ENCODE results near the gene ABCF3. TPM values are rescaled to one million over a fixed set of nuclear protein-coding genes. Genes with fewer than 3 reads are reported as not detected.

ABCF3 gene
- total RNA-seq, 1 experiment from 2014 or later, result 56.1 TPM

DNA sequence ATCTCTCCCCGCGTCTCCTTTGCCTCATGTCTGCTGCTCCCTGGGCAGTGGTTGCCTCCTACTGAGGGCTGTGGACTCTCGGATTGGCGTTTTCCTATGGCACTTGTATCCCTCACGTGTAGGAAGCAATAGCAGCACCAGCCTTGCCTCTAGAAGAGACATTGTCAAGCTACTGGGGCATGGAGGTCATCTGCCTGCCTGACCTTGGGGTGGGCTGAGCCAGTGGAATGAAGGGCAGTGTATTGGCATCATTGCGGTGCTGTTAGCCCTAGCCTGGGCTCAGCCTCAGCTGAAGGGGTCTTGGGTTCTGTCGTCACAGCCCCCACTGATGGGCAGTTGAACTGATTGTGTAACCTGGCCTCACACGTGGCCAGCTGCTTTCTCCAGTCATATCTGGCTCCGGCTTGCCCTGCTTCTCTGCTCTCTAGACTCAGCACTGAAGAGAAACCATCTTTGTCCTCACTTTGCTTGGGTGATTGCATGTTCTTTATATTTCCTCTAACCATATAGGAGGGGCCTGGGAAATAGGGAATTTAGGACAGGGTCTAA lies 8.1 kb downstream of the ABCF3 start:
- H2BK20ac ChIP-seq (ENCODE audit: low read depth, low read length, poor library complexity, severe bottlenecking), result no peak overlapping the region
- no peak overlapping the region for H3K14ac ChIP-seq (ENCODE audit: insufficient read depth, low read length)
- H3K9me3 Mint-ChIP-seq, result no peaks in the 10 kb centered on the region
- no peak overlapping the region for H3K56ac ChIP-seq (ENCODE audit: insufficient read length, low read depth, low read length)
- no peak overlapping the region for H3K27ac ChIP-seq (ENCODE audit: insufficient read length, low read depth, low read length)
- H2BK5ac ChIP-seq (ENCODE audit: insufficient read length, low read length), result no peak overlapping the region
- H3K4me1 ChIP-seq (ENCODE audit: insufficient read depth, low read length), result no peaks in the 10 kb centered on the region
- no peak overlapping the region for H2AFZ ChIP-seq (ENCODE audit: low read length)
- peaks cover 30 to 65% (median 49%) of the 10 kb centered on the region in 3 experiments for H3K36me3 Mint-ChIP-seq (ENCODE audit: insufficient read depth in 1 of 3, low read depth in 3 of 3)
- no peak overlapping the region for H4K8ac ChIP-seq (replicated peaks; ENCODE audit: insufficient read length, low read depth, low read length)
- TF ChIP-seq, protein P1, sequence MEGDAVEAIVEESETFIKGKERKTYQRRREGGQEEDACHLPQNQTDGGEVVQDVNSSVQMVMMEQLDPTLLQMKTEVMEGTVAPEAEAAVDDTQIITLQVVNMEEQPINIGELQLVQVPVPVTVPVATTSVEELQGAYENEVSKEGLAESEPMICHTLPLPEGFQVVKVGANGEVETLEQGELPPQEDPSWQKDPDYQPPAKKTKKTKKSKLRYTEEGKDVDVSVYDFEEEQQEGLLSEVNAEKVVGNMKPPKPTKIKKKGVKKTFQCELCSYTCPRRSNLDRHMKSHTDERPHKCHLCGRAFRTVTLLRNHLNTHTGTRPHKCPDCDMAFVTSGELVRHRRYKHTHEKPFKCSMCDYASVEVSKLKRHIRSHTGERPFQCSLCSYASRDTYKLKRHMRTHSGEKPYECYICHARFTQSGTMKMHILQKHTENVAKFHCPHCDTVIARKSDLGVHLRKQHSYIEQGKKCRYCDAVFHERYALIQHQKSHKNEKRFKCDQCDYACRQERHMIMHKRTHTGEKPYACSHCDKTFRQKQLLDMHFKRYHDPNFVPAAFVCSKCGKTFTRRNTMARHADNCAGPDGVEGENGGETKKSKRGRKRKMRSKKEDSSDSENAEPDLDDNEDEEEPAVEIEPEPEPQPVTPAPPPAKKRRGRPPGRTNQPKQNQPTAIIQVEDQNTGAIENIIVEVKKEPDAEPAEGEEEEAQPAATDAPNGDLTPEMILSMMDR (conservative IDR thresholded peaks at IDR 0.05), result no peak
- H3K18ac ChIP-seq (ENCODE audit: insufficient read length, low read depth, low read length), result no peak overlapping the region
- no peak overlapping the region for H3T11ph ChIP-seq (ENCODE audit: low read length)
- DNase-seq, result no peak
- H3K79me1 ChIP-seq (ENCODE audit: insufficient read depth, low read depth, low read length, poor library complexity, severe bottlenecking), result no peaks in the 10 kb centered on the region
- H3K4ac ChIP-seq (ENCODE audit: low read depth, low read length), result no peak overlapping the region
- H3K79me2 ChIP-seq (ENCODE audit: insufficient read depth, low read length), result no peaks in the 10 kb centered on the region
- H2AK5ac ChIP-seq (ENCODE audit: insufficient read length, low read length), result no peak overlapping the region
- no peaks in the 10 kb centered on the region for H3K9me3 ChIP-seq (ENCODE audit: control insufficient read depth, low read depth, low read length)
- no peaks in the 10 kb centered on the region for H3K27me3 Mint-ChIP-seq (ENCODE audit: low read depth)
- H3K27ac Mint-ChIP-seq, result no peak overlapping the region
- no peak overlapping the region for H3K4me2 ChIP-seq (ENCODE audit: insufficient read depth, insufficient read length, low read length)
- no peak overlapping the region for H2BK120ac ChIP-seq (ENCODE audit: low read depth, low read length, poor library complexity, severe bottlenecking)
- H3K4me1 Mint-ChIP-seq, result no peaks in the 10 kb centered on the region
- H3K23me2 ChIP-seq (ENCODE audit: insufficient read length, low read depth, low read length, poor library complexity, severe bottlenecking), result no peaks in the 10 kb centered on the region
- H3K4me3 Mint-ChIP-seq, result no peak overlapping the region
- WGBS (ENCODE audit: extremely low coverage, insufficient read length, low lambda C conversion rate), result no CpG with 5 or more reads among the region's 9 CpGs
- H3K23ac ChIP-seq (ENCODE audit: insufficient read length, low read depth, low read length), result no peak overlapping the region
- no peaks in the 10 kb centered on the region for H4K20me1 ChIP-seq (ENCODE audit: control insufficient read depth, insufficient read depth, insufficient read length)
- H4K91ac ChIP-seq (ENCODE audit: insufficient read length, low read depth, low read length), result no peak overlapping the region
- H4K5ac ChIP-seq (ENCODE audit: insufficient read length, low read depth, low read length), result no peak overlapping the region
- no peaks in the 10 kb centered on the region for H3K27me3 ChIP-seq (ENCODE audit: insufficient read depth, low read length)
- no peak overlapping the region for H3K9ac ChIP-seq (ENCODE audit: extremely low read depth, insufficient read length, low read length)
- H2BK15ac ChIP-seq (ENCODE audit: low read depth, low read length), result no peak overlapping the region
- H2BK12ac ChIP-seq (ENCODE audit: insufficient read length, low read depth, low read length), result no peak overlapping the region
